ENCODE data around the gene PLCG2.

The PLCG2 gene

DNA sequence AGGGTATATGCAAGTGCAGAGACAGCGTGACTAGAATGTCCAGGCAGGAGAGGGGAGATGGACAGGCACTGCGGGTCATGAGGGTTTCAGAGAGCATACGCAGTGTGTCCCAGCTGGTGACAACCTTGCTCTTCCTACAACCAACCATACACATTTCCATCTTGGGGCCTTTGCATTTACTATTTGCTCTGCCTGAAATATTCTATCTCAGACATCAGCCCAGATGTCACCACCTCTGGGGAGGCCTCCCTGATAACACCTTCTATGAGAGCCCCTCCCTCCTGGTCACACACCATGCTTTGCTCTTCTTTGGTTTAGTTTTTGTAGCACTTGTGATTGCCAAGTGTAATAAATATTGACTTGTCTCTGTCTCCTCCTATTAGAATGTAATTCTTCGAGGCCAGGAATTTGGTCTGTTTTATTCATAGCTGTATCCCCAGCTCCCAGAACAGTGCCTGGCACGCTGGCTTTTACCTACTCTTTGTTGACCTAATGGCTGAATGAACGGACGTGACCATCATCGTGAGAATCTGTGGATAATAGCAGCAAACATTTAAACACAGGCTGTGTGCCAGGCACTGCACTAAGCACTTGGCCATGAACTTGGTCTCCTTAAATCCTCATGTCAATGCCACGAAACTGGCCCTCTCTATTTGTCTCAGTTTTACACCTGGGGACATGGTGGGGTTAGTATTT, 51.9 kb downstream of the PLCG2 start:
- DNase-seq (ENCODE audit: low read depth in 1 of 2, low spot score in 1 of 2) = no peak
- TF ChIP-seq GABPA (IDR thresholded peaks at IDR 0.05; ENCODE audit: low read depth) (no peak), POLR2AphosphoS5 (IDR thresholded peaks at IDR 0.05; ENCODE audit: low read depth) (no peak), SPI1 (IDR thresholded peaks at IDR 0.05; ENCODE audit: borderline replicate concordance, low read depth) (no peak)
- TF ChIP-seq, protein P1, sequence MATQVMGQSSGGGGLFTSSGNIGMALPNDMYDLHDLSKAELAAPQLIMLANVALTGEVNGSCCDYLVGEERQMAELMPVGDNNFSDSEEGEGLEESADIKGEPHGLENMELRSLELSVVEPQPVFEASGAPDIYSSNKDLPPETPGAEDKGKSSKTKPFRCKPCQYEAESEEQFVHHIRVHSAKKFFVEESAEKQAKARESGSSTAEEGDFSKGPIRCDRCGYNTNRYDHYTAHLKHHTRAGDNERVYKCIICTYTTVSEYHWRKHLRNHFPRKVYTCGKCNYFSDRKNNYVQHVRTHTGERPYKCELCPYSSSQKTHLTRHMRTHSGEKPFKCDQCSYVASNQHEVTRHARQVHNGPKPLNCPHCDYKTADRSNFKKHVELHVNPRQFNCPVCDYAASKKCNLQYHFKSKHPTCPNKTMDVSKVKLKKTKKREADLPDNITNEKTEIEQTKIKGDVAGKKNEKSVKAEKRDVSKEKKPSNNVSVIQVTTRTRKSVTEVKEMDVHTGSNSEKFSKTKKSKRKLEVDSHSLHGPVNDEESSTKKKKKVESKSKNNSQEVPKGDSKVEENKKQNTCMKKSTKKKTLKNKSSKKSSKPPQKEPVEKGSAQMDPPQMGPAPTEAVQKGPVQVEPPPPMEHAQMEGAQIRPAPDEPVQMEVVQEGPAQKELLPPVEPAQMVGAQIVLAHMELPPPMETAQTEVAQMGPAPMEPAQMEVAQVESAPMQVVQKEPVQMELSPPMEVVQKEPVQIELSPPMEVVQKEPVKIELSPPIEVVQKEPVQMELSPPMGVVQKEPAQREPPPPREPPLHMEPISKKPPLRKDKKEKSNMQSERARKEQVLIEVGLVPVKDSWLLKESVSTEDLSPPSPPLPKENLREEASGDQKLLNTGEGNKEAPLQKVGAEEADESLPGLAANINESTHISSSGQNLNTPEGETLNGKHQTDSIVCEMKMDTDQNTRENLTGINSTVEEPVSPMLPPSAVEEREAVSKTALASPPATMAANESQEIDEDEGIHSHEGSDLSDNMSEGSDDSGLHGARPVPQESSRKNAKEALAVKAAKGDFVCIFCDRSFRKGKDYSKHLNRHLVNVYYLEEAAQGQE (IDR thresholded peaks at IDR 0.05; ENCODE audit: insufficient replicate concordance, low read depth) = no peak
- TF ChIP-seq, protein P2, sequence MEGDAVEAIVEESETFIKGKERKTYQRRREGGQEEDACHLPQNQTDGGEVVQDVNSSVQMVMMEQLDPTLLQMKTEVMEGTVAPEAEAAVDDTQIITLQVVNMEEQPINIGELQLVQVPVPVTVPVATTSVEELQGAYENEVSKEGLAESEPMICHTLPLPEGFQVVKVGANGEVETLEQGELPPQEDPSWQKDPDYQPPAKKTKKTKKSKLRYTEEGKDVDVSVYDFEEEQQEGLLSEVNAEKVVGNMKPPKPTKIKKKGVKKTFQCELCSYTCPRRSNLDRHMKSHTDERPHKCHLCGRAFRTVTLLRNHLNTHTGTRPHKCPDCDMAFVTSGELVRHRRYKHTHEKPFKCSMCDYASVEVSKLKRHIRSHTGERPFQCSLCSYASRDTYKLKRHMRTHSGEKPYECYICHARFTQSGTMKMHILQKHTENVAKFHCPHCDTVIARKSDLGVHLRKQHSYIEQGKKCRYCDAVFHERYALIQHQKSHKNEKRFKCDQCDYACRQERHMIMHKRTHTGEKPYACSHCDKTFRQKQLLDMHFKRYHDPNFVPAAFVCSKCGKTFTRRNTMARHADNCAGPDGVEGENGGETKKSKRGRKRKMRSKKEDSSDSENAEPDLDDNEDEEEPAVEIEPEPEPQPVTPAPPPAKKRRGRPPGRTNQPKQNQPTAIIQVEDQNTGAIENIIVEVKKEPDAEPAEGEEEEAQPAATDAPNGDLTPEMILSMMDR (IDR thresholded peaks at IDR 0.05; ENCODE audit: insufficient read depth, low read length) = no peak
- Histone ChIP-seq H3K4me3 (replicated peaks; ENCODE audit: insufficient read depth, low read length) (no peak overlapping the region), H3K27ac (replicated peaks) (peak overlapping the region; percentile 91), H3K27me3 (ENCODE audit: insufficient read depth, poor library complexity, severe bottlenecking) (no peaks in the 10 kb centered on the region)

DNA sequence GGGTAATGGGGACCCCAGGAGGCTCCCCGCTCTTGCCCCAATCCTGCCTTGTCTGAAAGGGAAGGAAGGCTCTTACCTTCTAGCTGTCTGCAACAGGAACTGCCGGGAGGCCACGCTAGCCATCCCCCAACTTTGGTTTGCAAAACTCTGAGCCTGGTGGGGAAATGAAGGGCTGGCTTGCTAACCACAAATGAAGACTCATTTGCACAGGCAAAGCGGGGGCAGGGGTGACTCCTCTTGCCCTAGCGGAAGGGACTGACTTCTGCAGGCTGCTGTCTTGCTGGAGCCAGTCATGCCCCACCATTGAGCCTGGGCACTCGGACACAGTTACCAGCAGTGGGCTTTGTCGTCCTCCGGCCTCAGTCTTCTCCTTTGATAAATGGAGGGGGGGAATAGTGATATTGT, 52.6 kb downstream of the PLCG2 start:
- Histone ChIP-seq H3K4me3 (replicated peaks; ENCODE audit: insufficient read depth, low read length) (no peak overlapping the region), H3K27ac (replicated peaks) (peak overlapping the region; percentile 91), H3K27me3 (ENCODE audit: insufficient read depth, poor library complexity, severe bottlenecking) (no peaks in the 10 kb centered on the region)
- TF ChIP-seq, protein P1 (IDR thresholded peaks at IDR 0.05; ENCODE audit: insufficient replicate concordance, low read depth) = peak; percentile 46
- 0 out of 2 replicates have a peak, but pooled peaks have one; percentile 14 for TF ChIP-seq GABPA (IDR thresholded peaks at IDR 0.05; ENCODE audit: low read depth)
- TF ChIP-seq SPI1 (IDR thresholded peaks at IDR 0.05; ENCODE audit: borderline replicate concordance, low read depth) = peak; percentile 77
- TF ChIP-seq, protein P2 (IDR thresholded peaks at IDR 0.05; ENCODE audit: insufficient read depth, low read length) = no peak
- peak; percentile 60; the same call in 1 of the 2 replicates for TF ChIP-seq POLR2AphosphoS5 (IDR thresholded peaks at IDR 0.05; ENCODE audit: low read depth)
- peak; percentile 76 to 95 for DNase-seq (ENCODE audit: low read depth in 1 of 2, low spot score in 1 of 2)

DNA sequence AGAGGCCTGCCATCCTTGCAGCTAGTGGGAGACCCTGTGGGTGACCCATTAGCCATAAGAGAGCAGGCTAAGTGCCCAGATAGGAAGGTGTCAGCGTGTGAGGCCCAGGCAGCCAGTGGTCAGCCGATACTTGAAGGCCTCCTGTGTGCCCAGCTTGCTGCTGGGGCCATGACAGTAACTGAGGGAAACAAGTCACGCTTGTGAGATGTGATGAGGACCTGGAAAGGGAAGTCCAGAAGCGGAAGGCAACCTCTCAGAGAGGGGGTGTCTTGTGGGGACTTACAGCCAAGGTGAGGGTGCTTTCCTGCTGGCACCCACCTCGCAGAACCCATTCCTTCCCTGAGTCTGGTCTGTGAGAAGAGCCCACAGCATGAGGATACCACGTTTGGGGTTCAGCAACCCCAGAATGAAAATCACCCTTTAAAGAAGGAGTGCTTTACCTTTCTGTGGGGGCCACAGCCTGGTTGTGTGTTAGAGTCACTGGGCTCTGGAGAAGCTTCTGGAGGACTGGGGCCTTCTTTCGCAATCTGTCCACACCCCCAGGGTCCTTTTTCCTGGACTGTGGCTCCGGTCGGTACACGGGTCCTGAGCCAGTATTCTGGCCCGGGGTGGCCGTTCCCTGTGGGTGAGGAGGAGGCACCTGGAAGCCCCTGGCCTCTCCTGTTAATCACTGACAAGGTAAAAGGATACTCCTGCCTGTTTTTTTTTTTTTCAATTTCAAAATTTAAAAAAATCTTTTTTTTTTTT, 53.9 kb downstream of the PLCG2 start:
- peak overlapping the region; percentile 91 for H3K27ac ChIP-seq (replicated peaks)
- peak; percentile 27 to 56 for DNase-seq (ENCODE audit: low read depth in 1 of 2, low spot score in 1 of 2)
- no peak overlapping the region for H3K4me3 ChIP-seq (replicated peaks; ENCODE audit: insufficient read depth, low read length)
- H3K27me3 ChIP-seq (ENCODE audit: insufficient read depth, poor library complexity, severe bottlenecking) = no peaks in the 10 kb centered on the region
- TF ChIP-seq SPI1 (IDR thresholded peaks at IDR 0.05; ENCODE audit: borderline replicate concordance, low read depth) = peak; percentile 56; the same call in 1 of the 2 replicates
- TF ChIP-seq, protein P1 (IDR thresholded peaks at IDR 0.05; ENCODE audit: insufficient replicate concordance, low read depth) = no peak
- TF ChIP-seq, protein P2 (IDR thresholded peaks at IDR 0.05; ENCODE audit: insufficient read depth, low read length) = no peak
